A204.1 (cell line): ENCODE results near the gene HS3ST1.
"Not testable (repeated sequence)": the region's sequence is repeated elsewhere in the genome, so short reads cannot be mapped to it uniquely, and the experiment has no call there.

Experiments used
- FAIRE-seq: peaks from 2 replicates; lab custom pipeline; 2012; peaks lifted over from hg19 to GRCh38; lab: Jason Lieb, UNC

The HS3ST1 gene

GRCh38 chr4:11399461-11399971 is 29.2 kb downstream of the HS3ST1 start:
- no peak for FAIRE-seq

- no peak for FAIRE-seq
Observed at GRCh38 chr4:11397819-11398610, 30.7 kb downstream of the HS3ST1 start.

- FAIRE-seq: no peak
Observed at GRCh38 chr4:11397146-11397545, 31.5 kb downstream of the HS3ST1 start.

GRCh38 chr4:11393551-11393950 is 35.1 kb downstream of the HS3ST1 start:
- FAIRE-seq: no peak

- FAIRE-seq: not testable (repeated sequence)
Observed at GRCh38 chr4:11384072-11384471, 44.6 kb downstream of the HS3ST1 start.

- FAIRE-seq: no peak
Observed at GRCh38 chr4:11376571-11376970, 52.1 kb downstream of the HS3ST1 start.

GRCh38 chr4:11376146-11376545 is 52.5 kb downstream of the HS3ST1 start:
- no peak for FAIRE-seq

GRCh38 chr4:11368701-11369115 is 60.0 kb downstream of the HS3ST1 start:
- no peak for FAIRE-seq

GRCh38 chr4:11367371-11367770 is 61.3 kb downstream of the HS3ST1 start:
- FAIRE-seq: no peak

- no peak for FAIRE-seq
Observed at GRCh38 chr4:11366859-11367258, 61.8 kb downstream of the HS3ST1 start.

- no peak for FAIRE-seq
Observed at GRCh38 chr4:11365039-11365438, 63.7 kb downstream of the HS3ST1 start.

- FAIRE-seq: no peak
Observed at GRCh38 chr4:11359591-11359990, 69.1 kb downstream of the HS3ST1 start.

GRCh38 chr4:11355226-11355625 is 73.5 kb downstream of the HS3ST1 start:
- no peak for FAIRE-seq

GRCh38 chr4:11354531-11354930 is 74.2 kb downstream of the HS3ST1 start:
- FAIRE-seq: no peak

- FAIRE-seq: no peak
Observed at GRCh38 chr4:11348449-11349088, 80.1 kb downstream of the HS3ST1 start.

GRCh38 chr4:11344916-11345315 is 83.8 kb downstream of the HS3ST1 start:
- no peak for FAIRE-seq

- no peak for FAIRE-seq
Observed at GRCh38 chr4:11343536-11343935, 85.2 kb downstream of the HS3ST1 start.
